ENCODE data around the gene EYA4.

DNA sequence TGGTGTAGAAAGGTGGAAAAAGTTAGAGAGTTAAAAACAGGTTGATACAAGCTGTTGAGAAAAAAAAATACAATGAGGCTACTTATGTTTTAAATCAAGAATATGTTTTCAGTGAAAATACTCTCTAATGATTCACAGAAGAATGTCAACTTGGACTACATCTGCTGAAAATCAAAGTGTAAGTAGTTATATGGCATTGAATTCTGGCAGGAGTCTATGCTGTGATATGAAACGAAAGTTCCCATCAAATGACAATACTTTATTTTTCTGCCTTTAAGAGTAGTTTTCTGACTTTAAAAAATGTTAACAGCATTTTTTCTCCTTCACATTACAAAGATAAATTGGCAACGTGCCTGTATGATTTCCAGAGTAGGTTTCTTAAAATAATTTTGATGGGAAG, 158.3 kb downstream of the EYA4 start:
- TF ChIP-seq POLR2A (IDR thresholded peaks at IDR 0.05): no peak
- no peak for TF ChIP-seq POLR2AphosphoS5 (IDR thresholded peaks at IDR 0.05)
- TF ChIP-seq, protein P1, sequence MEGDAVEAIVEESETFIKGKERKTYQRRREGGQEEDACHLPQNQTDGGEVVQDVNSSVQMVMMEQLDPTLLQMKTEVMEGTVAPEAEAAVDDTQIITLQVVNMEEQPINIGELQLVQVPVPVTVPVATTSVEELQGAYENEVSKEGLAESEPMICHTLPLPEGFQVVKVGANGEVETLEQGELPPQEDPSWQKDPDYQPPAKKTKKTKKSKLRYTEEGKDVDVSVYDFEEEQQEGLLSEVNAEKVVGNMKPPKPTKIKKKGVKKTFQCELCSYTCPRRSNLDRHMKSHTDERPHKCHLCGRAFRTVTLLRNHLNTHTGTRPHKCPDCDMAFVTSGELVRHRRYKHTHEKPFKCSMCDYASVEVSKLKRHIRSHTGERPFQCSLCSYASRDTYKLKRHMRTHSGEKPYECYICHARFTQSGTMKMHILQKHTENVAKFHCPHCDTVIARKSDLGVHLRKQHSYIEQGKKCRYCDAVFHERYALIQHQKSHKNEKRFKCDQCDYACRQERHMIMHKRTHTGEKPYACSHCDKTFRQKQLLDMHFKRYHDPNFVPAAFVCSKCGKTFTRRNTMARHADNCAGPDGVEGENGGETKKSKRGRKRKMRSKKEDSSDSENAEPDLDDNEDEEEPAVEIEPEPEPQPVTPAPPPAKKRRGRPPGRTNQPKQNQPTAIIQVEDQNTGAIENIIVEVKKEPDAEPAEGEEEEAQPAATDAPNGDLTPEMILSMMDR (IDR thresholded peaks at IDR 0.05): no peak
